Dedifferentiated amniotic fluid mesenchymal stem cell (primary cell): ENCODE results near the gene IER5L.

ENCODE experiments used
- DNase-seq: peaks from one replicate; pipeline ENCODE4 v3.0.0-alpha.2; 2016; ENCODE audit errors: extremely low spot score

The IER5L gene

DNA sequence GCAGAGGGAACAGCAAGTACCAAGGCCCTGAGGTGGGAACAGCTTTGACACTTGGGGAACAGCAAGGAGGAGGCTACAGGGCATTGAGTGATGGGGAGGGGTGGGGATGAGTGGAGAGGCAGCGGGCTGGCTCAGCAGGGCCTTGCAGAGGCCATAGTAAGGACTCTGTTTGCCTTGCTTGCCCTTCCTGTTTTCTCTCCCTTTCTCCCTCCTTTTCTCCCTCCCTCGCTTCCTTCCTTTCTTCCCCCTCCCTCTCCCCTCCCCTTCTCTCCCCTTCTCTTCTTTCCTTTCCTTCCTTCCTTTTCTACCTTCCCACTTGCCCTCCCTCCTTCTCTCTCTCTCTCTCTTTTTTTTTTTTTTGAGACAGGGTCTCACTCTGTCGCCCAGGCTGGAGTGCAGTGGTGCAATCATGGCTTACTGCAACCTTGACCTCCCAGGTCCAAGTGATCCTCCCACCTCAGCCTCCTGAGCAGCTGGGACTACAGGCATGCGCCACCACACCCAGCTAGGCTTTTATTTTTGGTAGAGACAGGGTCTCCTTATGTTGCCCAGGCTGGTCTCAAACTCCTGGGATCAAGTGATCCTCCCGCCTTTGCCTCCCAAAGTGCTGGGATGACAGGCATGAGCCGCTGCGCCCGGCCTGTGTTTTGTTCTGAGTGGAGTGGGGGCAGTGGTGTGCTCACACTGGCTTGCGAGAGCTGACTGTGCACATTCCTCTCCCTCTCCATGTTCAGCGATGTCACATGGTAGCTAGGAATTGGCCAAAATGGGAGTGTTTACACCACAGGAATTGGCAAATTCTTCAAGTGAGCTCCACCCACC is 17.1 kb downstream of the IER5L start:
- DNase-seq = no peak

DNA sequence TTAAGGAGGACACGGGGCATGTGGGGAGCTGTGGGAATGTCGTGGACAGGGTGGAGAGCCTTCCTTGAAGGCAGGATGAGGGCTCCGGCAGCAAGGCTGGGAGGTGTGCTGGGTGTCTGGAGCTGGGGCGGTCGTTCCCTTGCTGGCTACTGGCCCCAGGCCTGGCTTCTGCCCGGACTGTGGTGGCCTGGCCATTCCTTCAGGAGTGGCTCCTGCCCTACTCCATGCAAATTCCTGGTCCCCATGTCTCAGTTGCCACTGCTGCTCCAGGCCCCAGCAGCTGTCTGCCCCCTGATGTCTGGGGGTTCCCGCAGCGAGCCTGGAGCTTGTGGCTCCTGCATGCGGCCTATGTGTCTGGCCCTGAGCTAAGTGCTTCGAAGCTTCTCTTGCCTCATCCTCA is 21.9 kb downstream of the IER5L start:
- no peak for DNase-seq

DNA sequence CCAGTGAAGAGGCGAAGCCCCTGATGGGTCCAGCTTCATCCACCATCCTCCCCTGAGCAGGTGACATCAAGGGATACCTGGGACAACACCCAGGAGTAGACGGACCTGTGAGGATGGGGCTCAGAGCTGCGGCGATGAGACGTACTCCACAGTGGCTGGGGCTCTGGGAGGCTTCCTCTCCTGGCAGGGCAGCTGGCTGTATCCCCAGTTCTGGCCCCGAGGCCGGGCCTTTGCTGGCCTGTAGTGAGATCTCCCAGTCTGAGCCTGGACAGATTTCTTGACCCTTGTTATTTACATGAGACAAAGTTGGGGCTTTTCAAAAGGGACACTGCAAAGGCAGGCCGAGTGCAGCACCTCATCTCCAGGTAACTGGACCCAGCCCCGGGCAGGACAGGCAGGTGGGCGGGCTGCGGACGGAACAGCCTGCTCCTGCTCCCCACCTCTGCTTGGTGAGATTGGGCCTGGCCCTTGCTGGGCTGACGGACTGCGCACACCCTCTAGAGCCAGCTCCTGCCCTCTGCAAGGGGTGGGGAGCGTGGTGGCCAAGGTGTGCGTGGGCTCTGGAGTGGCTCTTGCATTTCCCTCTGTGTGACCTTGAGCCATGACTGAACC is 23.1 kb downstream of the IER5L start:
- DNase-seq = no peak

DNA sequence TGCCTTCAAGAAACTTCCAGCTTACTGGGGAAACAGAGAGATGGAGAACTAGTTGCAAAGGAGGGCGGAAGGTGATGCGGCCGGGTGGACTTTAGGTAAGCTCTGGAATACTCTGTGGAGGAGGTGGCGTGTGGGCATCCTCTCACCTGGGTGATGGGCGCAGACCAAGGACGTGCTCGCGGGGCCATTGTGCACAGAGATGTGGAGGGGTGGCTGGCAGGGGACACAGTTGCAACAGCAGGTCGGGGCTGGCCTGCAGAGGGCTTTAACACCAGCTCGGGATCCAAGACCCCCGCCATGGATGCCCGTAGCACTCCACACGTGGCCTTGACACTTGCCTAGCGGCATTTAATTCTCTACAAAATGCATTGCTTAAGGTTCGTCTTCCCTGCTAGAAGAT is 26.6 kb downstream of the IER5L start:
- no peak for DNase-seq

DNA sequence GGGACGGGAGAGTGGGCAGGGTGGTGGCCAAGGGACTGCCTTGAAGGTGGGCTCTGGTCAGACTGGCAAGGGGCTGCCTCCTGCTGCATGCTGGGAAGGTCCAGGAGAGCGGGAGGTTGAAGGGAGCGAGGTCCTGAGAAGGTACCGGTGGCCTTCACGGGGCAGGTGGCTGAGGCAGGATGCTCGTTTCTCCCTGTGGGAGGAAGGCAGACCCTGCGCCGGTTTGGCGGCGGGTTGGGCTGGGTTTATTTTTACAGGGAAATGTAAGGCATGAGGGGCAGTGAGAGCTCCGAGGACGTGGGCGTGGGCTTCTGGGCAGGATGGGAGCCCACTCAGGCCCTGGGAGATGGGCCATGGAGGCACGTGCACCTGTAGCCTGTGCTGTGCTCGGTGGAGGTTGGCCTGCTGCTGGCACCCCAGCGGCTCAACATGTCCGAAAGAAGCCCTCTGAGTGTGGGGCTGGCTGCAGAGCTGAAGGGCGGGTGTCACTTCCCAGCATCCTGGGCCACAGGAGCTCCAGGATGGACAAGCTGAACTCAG is 27.3 kb downstream of the IER5L start:
- DNase-seq = no peak

DNA sequence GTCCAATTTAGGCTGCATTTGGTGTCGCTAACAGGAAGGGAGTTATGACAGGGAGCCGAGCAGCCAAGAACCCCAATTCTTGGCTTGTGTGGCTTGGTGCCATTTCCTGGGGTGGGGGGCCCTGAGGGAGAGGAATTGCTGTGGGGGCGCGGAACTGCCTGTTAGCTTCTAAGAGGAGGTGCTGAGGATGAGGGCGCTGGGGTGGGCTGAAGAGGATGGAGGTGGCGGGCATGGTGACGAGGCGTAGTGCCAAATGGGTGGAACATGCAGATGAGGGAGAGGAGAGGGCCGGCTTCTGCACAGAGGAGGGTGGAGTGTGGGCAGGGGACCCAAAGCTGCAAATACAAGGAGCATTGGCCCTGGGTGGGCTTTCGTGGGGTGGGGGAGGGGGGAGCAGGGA is 27.9 kb downstream of the IER5L start:
- DNase-seq = no peak

DNA sequence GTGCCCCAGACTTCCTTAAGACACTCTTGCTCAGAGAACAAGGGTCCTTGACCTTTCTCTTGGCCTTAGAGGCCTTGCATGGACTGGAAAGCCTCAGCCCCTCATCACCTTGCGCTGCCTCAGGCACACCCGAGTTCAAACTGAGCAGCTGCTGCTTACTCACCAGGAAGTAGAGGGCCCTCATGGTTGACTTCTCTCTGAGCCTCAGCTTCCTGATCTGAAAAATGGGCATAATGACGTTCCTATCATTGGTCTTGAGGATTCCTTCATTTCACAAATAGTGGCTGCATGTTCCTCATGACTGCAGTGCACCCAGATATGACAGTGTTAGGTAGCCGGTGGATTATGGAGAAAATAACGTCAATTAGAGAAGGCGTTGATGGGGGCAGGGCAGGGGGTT is 28.6 kb downstream of the IER5L start:
- no peak for DNase-seq

DNA sequence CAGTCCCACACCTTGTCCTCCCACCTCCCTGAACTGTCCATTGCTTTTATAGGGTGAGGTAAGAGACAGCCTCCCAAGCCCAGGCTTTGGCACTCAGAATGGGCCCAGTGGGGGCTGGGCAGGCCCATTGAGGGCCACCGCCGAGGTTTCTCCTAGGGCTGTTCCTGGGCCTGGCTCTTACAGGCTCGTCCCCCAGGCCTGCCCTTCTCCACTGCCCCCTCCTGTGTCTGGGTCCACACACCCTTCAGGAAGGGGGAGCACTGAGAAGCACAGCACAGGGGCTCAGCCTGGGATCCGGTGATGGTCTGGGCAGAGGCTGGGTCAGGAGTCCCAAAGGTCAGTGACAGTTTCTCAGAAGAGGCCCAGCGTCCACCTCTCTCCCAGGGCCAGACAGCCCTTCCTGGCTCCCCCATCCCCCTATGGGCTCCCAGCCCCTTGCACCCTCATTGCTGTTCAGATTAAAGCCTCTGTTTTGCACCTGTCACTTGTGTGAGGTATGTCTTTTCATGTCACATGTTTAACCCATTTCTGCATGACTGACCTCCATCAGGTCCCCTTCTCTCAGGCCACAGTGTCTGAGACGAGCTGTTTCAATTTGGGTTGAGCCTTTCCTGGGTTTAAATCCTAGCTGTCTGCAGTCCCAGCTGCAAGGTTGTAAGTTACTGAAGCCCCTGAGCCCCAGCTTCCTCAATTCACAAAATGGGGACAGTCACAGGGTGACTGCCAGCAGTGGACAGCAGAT is 29.4 kb downstream of the IER5L start:
- DNase-seq = no peak

DNA sequence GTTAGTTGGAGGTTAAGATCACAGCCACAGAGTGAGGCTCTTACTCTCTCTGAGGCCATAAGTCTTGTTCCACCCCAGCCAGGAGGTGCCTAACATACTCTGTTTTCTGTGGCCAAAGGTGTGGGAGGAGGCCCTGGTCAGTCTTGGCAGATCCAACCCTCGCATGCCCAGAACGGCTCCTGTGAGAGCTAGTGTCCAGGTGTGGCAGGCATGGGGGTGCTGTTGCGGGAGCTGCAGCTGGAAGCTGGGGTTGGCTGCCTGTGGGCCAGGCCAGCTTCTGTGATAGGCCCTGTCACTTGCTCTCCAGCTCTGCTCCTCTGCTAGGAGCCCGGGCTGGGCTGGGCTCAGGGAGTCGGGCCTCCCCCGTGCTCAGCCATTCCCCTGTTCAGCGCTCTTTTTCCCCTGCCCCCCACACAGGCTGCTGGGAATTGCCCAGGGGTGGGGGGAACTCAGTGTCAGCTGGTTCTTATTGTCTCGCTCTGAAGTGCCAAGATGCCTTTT is 31.6 kb downstream of the IER5L start:
- no peak for DNase-seq

DNA sequence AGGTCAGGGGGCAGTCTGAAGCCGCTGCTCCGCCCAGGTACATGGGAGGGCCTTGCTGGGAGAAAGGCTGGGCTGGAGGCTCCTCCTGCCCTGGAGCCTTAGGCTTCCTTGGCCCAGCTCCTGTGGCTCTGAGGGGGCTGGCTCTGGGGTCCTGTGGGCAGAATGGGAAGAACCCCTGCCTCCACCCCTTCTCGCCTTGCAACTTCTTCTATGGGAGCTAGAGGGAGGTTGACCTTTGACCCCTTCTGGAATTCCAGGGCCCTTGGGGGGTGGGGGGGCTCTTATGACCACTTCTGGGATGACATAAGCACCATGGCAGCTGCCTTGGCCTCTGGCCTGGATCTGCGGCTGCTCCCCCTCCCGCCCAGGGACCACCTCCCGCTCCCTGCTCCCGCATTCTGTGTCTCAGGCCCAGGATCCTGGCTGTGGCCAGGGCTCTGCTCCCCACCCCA is 32.2 kb downstream of the IER5L start:
- peak; percentile 32 for DNase-seq

DNA sequence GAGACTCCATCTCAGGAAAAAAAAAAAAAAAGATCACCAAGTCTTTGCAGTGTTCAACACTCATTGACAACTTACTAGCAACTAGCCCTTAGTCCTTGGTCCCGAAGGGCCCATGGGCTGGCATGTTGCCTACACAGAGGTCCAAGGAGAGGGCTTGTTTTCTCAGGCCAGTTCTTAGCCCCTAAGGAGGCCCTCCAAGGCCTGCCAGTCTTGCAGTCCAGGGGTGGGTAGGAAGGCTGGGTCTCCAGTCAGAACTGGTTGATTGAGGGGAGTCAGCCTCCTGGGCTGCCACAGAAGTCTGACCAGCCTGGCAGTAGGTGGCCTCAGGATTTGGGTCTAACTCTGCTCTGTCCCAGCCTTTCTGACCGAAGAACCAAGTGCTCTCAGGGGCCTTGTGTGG is 32.7 kb downstream of the IER5L start:
- no peak for DNase-seq

DNA sequence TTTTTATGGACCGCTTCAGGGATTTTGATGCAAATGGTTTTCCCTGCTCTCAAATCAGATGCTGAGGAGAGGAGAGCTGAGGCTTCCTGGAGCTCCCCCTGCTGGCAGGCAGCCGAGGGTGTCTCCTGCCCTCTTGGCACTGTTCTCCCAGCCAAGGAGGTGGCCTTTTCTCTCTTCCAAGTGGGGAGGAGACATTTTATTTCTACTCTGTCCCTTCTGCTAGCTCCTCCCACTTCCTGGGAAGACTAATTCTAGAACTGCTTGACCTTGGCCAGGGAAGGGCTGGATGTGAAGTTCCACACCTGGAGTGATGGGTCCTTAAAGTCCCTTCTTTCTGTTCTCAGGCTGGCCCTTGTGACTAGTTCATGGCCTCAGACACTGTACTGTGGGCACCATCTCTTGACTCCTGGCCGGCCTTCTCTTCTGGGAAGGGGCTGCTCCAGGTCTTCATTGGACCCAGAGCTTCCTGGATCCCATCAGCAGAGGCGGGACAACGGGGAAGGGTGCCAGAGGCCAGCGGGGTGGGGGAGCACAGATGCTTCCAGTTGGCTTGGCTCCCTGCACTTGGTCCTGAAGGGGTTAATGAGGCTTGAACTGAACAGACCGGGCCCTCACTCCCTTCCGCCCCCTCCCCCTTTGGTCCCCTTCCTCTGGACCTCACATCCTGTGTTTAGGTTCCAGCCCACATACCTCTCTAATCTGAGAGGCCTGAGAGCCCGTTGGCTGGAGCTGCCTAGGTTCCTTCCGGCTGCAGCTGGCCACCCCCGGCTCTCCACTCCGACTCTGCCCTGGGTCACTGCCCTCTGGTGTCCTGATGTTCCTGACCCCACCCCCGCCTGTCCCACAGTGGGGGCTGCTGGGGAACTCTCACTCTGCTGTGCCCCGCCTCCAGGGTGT is 34.8 kb downstream of the IER5L start:
- peak; percentile 83 for DNase-seq

DNA sequence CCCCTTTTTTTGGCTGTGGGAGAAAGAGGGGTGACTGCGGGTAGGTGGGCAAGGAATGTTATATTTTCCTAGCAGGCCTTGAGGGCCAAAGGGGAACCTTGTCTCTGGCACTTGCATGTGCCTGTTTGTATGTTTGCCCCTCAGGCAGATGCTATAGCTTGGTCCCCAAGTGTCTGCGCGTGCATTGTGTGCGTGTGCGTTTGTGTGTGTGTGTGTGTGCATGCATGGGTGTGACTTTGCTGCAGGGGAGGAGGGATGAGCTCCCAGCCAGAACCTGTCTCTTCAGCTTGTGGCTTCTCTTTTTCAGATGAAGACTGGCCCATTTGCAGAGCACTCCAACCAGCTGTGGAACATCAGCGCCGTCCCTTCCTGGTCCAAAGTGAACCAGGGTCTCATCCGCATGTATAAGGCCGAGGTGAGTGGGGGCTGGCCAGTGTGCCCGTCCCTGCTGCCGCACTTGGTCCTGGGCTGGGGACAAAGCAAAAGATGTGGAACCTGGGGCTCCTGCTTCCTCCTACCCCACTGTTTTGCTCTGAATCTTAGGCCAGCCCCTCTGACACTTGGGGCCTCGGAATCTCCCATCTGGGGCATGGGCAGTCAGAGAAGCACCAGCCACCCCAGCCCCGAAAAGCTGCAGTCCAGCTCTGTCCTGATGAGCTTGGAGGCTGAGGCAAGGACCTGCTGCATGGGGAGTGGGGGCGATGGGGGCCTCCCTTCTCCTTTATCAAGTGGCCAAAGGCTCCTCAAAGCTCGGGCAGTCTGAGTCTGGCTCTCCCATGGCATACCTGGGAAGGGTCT is 35.7 kb downstream of the IER5L start:
- no peak for DNase-seq

DNA sequence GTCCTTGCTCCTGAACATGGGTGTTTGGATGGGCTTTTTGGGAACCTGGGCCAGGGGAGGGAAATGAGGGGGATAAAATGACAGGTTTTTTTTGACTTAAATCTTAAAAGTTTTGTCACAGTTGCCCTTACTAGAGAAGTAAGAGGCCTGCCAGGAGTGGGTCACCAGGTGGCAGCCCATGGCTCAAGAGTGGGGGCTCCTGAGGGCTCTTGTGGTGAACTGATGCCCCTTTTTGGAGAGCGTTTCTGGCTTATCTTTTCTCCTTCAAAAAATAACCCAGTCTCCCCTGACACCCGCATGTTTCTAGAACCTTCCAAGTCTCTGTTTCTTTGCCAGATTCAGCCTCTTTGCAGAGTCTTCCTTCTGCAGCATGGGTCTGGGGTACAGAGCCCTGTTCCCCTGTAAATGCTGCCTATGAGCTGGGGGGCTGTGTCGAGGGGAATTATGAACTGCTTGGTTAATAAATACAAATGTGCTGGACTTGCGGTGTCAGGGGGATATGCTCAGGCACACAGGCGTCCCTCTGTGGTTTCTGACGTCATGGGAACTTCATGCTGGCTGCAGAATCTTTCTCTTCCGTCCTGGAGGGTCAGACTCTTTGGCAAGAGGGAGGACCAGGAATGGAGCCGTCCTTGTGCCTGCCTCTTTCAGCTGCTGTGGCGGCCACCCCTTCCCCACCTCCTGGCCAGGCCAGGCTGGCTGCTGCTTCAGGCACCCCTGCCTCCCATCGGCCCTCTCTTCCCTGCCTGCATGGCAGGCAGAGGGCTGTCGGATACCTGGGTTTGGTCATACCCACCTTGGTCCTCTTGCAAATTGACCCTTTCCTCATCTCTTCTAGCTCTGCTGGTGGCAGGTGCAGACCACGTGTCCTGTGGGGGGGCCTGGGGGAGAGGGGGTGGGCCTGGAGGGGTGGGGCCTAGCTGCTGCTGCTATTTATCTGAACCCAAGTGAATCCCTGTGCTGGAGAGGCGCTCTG is 36.7 kb downstream of the IER5L start:
- DNase-seq = peak; percentile 63

DNA sequence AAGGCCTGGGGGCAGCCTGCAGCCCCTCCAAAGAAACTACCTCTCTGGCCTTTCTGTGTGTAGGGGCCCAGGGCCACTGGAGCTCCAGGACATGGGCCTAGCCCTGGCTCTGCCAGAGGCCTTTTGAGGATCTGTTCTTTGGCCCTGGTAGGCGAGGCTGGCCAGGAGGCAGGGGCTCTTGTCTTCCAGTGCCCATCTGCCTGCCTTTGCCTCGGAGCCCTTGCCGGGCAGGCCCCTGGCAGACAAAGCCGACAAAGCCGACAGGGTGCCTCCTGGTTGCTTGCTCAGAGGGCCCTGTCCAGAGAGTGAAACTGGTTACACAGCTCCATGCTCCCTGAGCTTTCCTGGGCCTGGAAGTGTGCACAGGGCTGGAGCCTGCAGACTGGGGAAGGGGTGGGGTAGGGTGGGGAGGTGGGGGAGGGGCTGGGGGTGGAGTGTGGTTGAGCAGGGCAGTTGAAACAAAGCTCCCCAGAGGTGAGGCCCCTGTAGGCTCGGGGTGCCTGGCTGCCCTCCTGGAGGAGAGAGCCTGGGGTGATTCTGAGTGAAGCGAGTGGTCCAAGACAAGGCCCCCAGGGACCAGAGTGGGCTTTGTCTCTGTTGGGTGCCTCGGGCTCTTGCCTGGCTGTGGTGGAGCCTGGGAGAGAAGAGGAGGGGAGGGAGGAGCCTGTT is 37.5 kb downstream of the IER5L start:
- DNase-seq = no peak

DNA sequence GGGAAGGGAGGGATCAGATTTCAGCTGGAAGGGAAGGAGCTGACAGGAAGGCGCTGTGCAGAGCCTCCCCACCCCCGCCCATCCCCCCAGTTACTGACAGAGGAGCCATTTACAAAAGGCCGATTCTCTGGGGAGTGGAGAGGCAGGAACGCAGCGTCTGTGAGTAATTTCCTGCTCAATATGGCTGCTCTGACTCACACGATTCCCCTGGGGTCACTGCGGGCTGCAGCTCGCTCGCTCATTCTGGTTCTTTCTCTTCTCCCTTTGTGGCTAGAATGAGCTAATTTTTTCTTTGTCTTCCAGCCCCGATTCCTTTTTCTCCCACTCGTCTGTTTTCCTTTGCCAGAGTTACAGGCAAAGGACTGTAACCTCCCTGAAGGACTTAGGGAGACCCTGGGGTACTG is 38.1 kb downstream of the IER5L start:
- peak; percentile 99 for DNase-seq

DNA sequence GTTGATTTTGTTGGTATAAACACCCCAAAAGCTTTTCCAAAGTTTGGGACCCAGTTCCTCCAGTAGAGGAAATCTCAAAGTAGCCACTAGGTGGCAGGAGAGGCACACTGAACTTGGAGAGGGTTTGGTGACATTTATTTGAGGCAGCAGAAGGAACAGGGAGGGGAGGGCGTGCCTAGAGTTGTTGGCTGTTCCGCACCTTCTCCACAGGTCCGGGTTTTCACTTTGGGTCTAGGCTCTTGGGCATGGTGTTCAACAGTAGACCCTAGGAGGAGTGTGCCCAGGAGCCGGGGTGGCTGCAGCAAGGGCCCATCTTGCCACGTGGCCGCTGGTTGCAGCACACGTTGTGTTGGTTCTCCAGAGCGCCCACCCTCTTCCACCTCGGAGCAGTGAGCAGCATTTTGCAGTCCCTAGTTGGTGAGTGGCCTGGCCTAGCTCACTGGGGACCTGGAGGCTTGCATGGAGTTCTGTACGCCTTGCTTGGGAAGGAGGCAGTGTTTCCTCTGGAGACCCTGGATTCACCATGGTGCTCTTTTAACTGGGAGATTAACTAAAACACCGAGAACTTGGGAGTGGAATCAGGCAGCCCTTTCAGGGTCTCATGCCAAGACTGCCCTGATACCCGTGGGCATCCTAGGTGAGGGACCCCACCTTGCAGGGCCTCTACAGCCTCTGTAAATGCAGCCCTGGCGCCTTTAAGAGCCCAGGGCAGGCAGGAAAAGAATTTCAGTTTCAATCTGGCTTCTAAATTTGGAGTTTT is 38.6 kb downstream of the IER5L start:
- DNase-seq = peak; percentile 92
